Suprapubic skin (tissue), 4 donors: Measurements from ENCODE around the gene LEP. TPM values are rescaled to one million over a fixed set of nuclear protein-coding genes. Genes with fewer than 3 reads are reported as not detected.

Experiments used
- DNase-seq, 2 donors: peaks; one replicate each; pipeline ENCODE4 v3.0.0-alpha.2; 2019; ENCODE audit warnings: low spot score in 2 of 2
- H3K27ac ChIP-seq: fragments of 200-600 bp; sonication (generic); one replicate; pipeline ENCODE4 v1.5.1; 2019
- H3K27me3 ChIP-seq: fragments of 200-600 bp; sonication (generic); one replicate; pipeline ENCODE4 v1.5.1; 2019
- H3K36me3 ChIP-seq: fragments of 200-600 bp; sonication (generic); one replicate; pipeline ENCODE4 v1.5.1; 2019
- H3K4me1 ChIP-seq: fragments of 200-600 bp; sonication (generic); one replicate; pipeline ENCODE4 v1.5.1; 2019
- H3K4me3 ChIP-seq: fragments of 200-600 bp; sonication (generic); one replicate; pipeline ENCODE4 v1.5.1; 2019; ENCODE audit warnings: mild to moderate bottlenecking
- H3K9me3 ChIP-seq: fragments of 200-600 bp; sonication (generic); one replicate; pipeline ENCODE4 v1.5.1; 2019
- EP300 ChIP-seq: sonication (generic); formaldehyde crosslinking; IDR thresholded peaks from one replicate; pipeline ENCODE4 v1.6.1; 2017; ENCODE audit warnings: antibody characterized with exemption
- POLR2A ChIP-seq, 2 donors: fragments of 450-650 bp; IDR thresholded peaks; one replicate each; pipeline ENCODE4 v1.6.1; 2017; ENCODE audit warnings: antibody characterized with exemption in 2 of 2, mild to moderate bottlenecking in 2 of 2, moderate library complexity in 2 of 2
- POLR2AphosphoS5 ChIP-seq, 3 donors: sonication (generic); formaldehyde crosslinking; IDR thresholded peaks; one replicate each; pipeline ENCODE4 v1.6.1; 2017; ENCODE audit warnings: antibody characterized with exemption in 3 of 3
- WGBS: methylation state at CpG from one replicate; pipeline ENCODE4 v1.1.5; 2018; 5-methylcytosine and 5-hydroxymethylcytosine counted together
- total RNA-seq, 4 donors: library from RNA; depleted of rRNA; stranded (reverse); fragments of >200 nt; gene quantifications; one replicate each; pipeline ENCODE4 v1.1.0, GENCODE V29; 2016
- TF ChIP-seq, protein P1 (sequence below), 2 donors: fragments of 200-600 bp in 1 of 2; fragments of 450-650 bp in 1 of 2; sonication (generic) in 1 of 2; IDR thresholded peaks; one replicate each; pipeline ENCODE4 v1.5.1; 2016 to 2019; ENCODE audit warnings: antibody characterized with exemption in 2 of 2, mild to moderate bottlenecking in 1 of 2, moderate library complexity in 1 of 2

Gene LEP
- total RNA-seq, 4 donors from 2014 or later, result 0.76 to 11.8 (median 4.8) TPM

- DNase-seq, result peak in 1 of 2 donors; percentile 71
- peaks cover 48% of the 10 kb centered on the region for H3K27me3 ChIP-seq
These were observed 34.2 kb upstream of the LEP start for GRCh38 chr7:128206747-128207500.

GRCh38 chr7:128207609-128208008 lies 33.5 kb upstream of the LEP start:
- no peak for TF ChIP-seq POLR2AphosphoS5 (IDR thresholded peaks at IDR 0.05)
- no peak for TF ChIP-seq EP300
- no peak for TF ChIP-seq POLR2A (IDR thresholded peaks at IDR 0.05)
- TF ChIP-seq, protein P1, sequence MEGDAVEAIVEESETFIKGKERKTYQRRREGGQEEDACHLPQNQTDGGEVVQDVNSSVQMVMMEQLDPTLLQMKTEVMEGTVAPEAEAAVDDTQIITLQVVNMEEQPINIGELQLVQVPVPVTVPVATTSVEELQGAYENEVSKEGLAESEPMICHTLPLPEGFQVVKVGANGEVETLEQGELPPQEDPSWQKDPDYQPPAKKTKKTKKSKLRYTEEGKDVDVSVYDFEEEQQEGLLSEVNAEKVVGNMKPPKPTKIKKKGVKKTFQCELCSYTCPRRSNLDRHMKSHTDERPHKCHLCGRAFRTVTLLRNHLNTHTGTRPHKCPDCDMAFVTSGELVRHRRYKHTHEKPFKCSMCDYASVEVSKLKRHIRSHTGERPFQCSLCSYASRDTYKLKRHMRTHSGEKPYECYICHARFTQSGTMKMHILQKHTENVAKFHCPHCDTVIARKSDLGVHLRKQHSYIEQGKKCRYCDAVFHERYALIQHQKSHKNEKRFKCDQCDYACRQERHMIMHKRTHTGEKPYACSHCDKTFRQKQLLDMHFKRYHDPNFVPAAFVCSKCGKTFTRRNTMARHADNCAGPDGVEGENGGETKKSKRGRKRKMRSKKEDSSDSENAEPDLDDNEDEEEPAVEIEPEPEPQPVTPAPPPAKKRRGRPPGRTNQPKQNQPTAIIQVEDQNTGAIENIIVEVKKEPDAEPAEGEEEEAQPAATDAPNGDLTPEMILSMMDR (IDR thresholded peaks at IDR 0.05), result no peak
- DNase-seq, result peak in 1 of 2 donors; percentile 43
- H3K27ac ChIP-seq, result no peak overlapping the region
- no peak overlapping the region for H3K4me3 ChIP-seq
- peaks cover 42% of the 10 kb centered on the region for H3K27me3 ChIP-seq
- no peaks in the 10 kb centered on the region for H3K9me3 ChIP-seq
- WGBS, result 71% methylated on average over 4 of the region's 4 CpGs
- H3K36me3 ChIP-seq, result no peaks in the 10 kb centered on the region
- H3K4me1 ChIP-seq, result no peaks in the 10 kb centered on the region

More at GRCh38 chr7:128206747-128207500, 34.2 kb upstream of the LEP start:
- no peak overlapping the region for H3K27ac ChIP-seq
- H3K4me1 ChIP-seq, result no peaks in the 10 kb centered on the region
- H3K4me3 ChIP-seq, result no peak overlapping the region
- H3K9me3 ChIP-seq, result no peaks in the 10 kb centered on the region
- TF ChIP-seq, protein P1 (IDR thresholded peaks at IDR 0.05), result no peak
- no peak for TF ChIP-seq POLR2A (IDR thresholded peaks at IDR 0.05)
- TF ChIP-seq EP300, result no peak
- no peak for TF ChIP-seq POLR2AphosphoS5 (IDR thresholded peaks at IDR 0.05)
- H3K36me3 ChIP-seq, result no peaks in the 10 kb centered on the region
- 89% methylated on average over 3 of the region's 9 CpGs for WGBS

DNA sequence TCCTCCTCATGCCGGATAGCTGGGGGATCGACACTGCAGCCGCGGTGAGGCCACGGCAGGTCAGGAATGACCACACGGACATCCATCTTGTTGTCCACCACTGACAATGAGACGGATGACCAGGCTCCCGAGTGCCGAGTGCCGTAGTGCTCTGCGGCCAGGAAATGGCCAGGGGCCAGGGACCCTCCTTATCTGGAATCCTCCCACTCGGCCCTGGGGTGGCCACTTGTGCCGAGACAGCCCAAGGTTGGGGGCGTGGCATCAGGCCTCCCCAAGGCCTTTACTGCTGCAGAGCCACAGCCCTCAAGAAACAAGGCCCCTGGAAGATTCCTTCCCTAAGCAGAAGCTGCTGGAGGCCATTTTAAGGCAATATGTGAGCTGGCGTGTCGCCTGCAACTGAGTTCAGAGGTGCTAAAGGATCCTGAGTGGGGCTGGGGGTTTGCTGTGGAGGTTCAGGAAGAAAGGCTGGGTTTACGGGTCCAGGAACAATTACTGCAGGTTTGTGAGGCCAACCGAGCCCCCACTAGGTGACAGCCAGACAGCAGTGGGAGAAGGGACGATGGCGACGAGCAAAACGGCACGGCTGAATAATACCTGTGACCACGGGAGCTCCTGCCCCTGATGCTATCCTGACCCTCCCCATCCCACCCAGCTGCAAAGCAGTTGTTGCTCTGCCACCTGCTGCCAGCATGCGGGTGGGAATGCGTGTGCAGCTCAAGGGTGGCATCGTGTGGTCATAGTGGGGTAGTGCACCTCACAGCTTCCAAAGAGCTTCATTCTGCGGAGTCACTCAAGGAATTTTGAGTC lies 31.6 kb upstream of the LEP start:
- 51% methylated on average over 16 of the region's 28 CpGs for whole genome bisulfite sequencing
- H3K27me3 ChIP-seq, result peaks cover 26% of the 10 kb centered on the region
- peak in 1 of 2 donors; percentile 79 for DNase-seq
- no peaks in the 10 kb centered on the region for H3K9me3 ChIP-seq
- no peaks in the 10 kb centered on the region for H3K36me3 ChIP-seq
- H3K4me1 ChIP-seq, result no peaks in the 10 kb centered on the region
- H3K27ac ChIP-seq, result no peak overlapping the region
- H3K4me3 ChIP-seq, result no peak overlapping the region
- TF ChIP-seq POLR2AphosphoS5 (IDR thresholded peaks at IDR 0.05), result no peak
- TF ChIP-seq, protein P1 (IDR thresholded peaks at IDR 0.05), result peak; percentile 97

DNA sequence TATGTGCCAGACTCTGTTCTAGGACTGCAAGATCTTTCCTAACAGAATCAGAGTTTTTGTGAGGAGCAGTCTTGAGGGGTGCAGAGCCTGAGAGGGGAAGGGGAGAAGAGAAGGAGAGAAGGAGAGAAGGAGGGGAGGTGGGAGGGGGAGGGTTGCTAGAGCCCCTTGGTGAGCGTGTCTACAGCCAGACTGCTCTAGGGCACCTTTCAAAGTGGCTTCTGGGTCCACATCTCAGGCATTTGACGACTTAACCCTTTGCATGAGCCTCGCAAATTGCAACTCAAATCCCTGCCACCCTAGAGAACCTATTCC lies 31.1 kb upstream of the LEP start:
- Histone ChIP-seq H3K27me3 (peaks cover 25% of the 10 kb centered on the region), H3K27ac (no peak overlapping the region), H3K4me1 (no peaks in the 10 kb centered on the region), H3K36me3 (no peaks in the 10 kb centered on the region), H3K9me3 (no peaks in the 10 kb centered on the region), H3K4me3 (no peak overlapping the region)
- no peak for DNase-seq
- TF ChIP-seq, protein P1 (IDR thresholded peaks at IDR 0.05), result no peak
- TF ChIP-seq POLR2AphosphoS5 (IDR thresholded peaks at IDR 0.05), result no peak
- no peak for TF ChIP-seq EP300
- no peak for TF ChIP-seq POLR2A (IDR thresholded peaks at IDR 0.05)
- WGBS, result 56% methylated on average over 3 of the region's 3 CpGs
